RWPE2 (cell line): ENCODE data around the gene ARFIP2.

Source experiments
- ATAC-seq: fragments of 200-7000 bp; cut with Tn5 transposase; 3 replicates; pipeline ENCODE4 v1.9.1; 2021; ENCODE audit warnings: low read depth
- DNase-seq: peaks from one replicate; pipeline ENCODE4 v3.0.0-alpha.2; 2020; ENCODE audit warnings: low spot score
- H3K27ac ChIP-seq: fragments of 450-650 bp; 2 replicates; pipeline ENCODE4 v1.5.1; 2017; ENCODE audit warnings: mild to moderate bottlenecking; ENCODE audit not compliant: poor library complexity, severe bottlenecking
- H3K27me3 ChIP-seq: fragments of 250-450 bp; sonication (Bioruptor Pico); 2 replicates; pipeline ENCODE4 v1.5.1; 2021; ENCODE audit warnings: mild to moderate bottlenecking, moderate library complexity; ENCODE audit not compliant: insufficient read depth, poor library complexity, severe bottlenecking
- H3K36me3 ChIP-seq: fragments of 250-450 bp; sonication (Bioruptor Pico); 2 replicates; pipeline ENCODE4 v1.5.1; 2020; ENCODE audit warnings: low read depth, mild to moderate bottlenecking, moderate library complexity
- H3K4me1 ChIP-seq: fragments of 250-450 bp; sonication (Bioruptor Pico); 2 replicates; pipeline ENCODE4 v1.5.1; 2021; ENCODE audit warnings: mild to moderate bottlenecking, moderate library complexity; ENCODE audit not compliant: insufficient read depth, poor library complexity, severe bottlenecking
- H3K4me3 ChIP-seq: fragments of 250-450 bp; sonication (Bioruptor Pico); 2 replicates; pipeline ENCODE4 v1.5.1; 2021; ENCODE audit warnings: mild to moderate bottlenecking, moderate library complexity; ENCODE audit not compliant: severe bottlenecking
- H3K9me3 ChIP-seq: fragments of 250-450 bp; sonication (Bioruptor Pico); 2 replicates; pipeline ENCODE4 v1.5.1; 2021; ENCODE audit warnings: mild to moderate bottlenecking, moderate library complexity; ENCODE audit not compliant: severe bottlenecking
- TF ChIP-seq, protein P1 (sequence below): fragments of 450-650 bp; IDR thresholded peaks from one replicate; pipeline ENCODE4 v1.5.1; 2017; ENCODE audit warnings: mild to moderate bottlenecking, moderate library complexity; ENCODE audit not compliant: poor library complexity, severe bottlenecking

ARFIP2 gene, protein sequence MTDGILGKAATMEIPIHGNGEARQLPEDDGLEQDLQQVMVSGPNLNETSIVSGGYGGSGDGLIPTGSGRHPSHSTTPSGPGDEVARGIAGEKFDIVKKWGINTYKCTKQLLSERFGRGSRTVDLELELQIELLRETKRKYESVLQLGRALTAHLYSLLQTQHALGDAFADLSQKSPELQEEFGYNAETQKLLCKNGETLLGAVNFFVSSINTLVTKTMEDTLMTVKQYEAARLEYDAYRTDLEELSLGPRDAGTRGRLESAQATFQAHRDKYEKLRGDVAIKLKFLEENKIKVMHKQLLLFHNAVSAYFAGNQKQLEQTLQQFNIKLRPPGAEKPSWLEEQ

DNA sequence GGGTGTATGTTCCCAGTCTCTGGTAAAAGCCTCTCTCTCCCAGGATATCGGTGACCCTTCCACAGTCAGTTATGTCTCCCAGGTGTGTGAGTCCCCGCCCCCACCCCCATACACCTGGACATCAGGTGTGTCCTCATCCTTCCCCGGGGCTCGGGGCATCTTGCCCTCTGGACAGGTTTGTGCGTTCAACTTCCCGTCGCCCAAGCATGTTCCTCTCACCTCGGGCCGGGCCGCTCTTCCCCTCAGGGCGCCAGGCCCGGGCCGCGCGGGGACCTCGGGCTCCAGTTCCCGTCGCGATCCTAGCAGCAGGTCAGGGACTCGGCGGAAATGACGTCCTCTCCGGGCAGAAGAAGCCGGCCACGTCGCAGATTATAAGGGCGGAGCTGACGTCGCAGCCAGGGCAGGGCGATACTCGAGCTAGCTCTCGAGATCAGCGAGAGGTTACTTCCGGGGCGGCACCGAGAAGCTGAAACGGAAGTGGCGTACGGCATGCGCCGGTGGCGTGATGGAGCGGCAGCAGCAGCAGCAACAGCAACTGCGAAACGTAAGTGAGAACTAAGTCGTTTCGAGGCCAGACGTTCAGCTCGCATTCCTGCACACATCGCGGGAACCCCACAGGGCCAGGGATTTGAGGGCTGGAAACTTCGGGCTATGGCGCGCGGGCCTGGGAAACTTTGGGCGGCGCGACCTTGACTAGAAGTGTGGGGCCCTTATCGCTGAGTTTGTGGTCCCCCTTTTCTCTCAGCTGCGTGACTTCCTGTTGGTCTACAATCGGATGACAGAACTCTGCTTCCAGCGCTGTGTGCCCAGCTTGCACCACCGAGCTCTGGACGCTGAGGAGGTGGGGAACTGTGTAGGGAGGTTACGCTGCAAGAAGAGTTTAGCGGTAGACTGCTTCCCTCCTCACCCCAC, at the start of gene ARFIP2, which contains the start of gene TIMM10B:
ARFIP2 (minus strand) TSS at position 320 of the 912 bp plus-strand sequence. CDS start 910 bp downstream, outside the sequence.
TIMM10B (plus strand) TSS at position 490 of the 912 bp plus-strand sequence; CDS start at position 506, 16 bp downstream.
- H3K27me3 ChIP-seq = no peaks in the 10 kb centered on the region
- peaks cover 6% of the 10 kb centered on the region for H3K4me1 ChIP-seq
- H3K9me3 ChIP-seq = no peaks in the 10 kb centered on the region
- peak within 1 kb of the TSS; percentile 61 for H3K27ac ChIP-seq
- TF ChIP-seq, protein P1, sequence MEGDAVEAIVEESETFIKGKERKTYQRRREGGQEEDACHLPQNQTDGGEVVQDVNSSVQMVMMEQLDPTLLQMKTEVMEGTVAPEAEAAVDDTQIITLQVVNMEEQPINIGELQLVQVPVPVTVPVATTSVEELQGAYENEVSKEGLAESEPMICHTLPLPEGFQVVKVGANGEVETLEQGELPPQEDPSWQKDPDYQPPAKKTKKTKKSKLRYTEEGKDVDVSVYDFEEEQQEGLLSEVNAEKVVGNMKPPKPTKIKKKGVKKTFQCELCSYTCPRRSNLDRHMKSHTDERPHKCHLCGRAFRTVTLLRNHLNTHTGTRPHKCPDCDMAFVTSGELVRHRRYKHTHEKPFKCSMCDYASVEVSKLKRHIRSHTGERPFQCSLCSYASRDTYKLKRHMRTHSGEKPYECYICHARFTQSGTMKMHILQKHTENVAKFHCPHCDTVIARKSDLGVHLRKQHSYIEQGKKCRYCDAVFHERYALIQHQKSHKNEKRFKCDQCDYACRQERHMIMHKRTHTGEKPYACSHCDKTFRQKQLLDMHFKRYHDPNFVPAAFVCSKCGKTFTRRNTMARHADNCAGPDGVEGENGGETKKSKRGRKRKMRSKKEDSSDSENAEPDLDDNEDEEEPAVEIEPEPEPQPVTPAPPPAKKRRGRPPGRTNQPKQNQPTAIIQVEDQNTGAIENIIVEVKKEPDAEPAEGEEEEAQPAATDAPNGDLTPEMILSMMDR = no peak
- H3K36me3 ChIP-seq = peaks cover 80% of the 10 kb centered on the region
- peak within 1 kb of the TSS; percentile 63 for H3K4me3 ChIP-seq
- DNase-seq = peak; percentile 98
- peak; percentile 95 for ATAC-seq

DNA sequence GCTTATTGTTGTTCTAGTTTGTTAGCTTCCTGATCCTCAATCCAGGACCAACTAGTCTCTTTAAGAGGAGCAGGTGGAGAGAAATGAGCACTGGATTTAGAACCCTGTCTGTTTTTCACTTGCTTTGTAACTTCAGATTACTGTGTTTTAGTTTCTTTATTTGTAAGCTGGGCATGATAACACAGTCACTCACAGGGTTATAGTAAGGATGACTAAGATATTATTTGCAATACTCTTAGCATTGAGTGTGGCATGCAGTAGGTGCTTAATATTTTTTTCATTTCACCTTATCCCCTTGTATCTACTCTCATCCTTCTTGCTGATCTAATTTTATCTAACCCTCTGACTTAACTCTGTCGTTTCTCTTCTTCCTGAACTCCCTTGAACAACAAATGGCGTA, 49.7 kb upstream of the ARFIP2 start:
- H3K4me1 ChIP-seq = no peaks in the 10 kb centered on the region
- no peak overlapping the region for H3K27ac ChIP-seq
- no peak for DNase-seq
- 0 out of 2 replicates have a peak, but pooled peaks cover 2% of the 10 kb centered on the region for H3K36me3 ChIP-seq
- ATAC-seq = no peak
- TF ChIP-seq, protein P1 = no peak
- no peaks in the 10 kb centered on the region for H3K9me3 ChIP-seq
- no peaks in the 10 kb centered on the region for H3K27me3 ChIP-seq
- H3K4me3 ChIP-seq = no peak overlapping the region

DNA sequence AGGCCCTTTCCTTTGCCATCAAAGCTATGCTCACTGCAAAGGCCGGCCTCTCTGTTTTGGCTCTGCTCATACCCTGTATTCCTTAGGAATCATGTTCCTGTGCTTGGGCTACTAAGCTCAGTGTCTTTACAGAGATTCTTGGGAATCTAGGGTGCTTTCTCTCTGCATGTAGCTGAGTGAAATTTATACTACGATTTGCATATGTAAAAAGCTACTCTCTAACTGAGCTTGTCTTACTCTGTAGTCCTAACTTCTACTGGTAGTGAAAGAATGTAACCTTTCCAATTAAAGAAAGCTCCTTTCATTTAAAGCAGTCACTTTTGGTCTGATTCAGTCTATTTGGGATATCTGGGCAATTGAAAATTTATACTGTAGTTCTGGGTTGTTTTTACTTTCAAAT, 48.1 kb upstream of the ARFIP2 start:
- no peak overlapping the region for H3K27ac ChIP-seq
- TF ChIP-seq, protein P1 = no peak
- ATAC-seq = no peak
- no peaks in the 10 kb centered on the region for H3K27me3 ChIP-seq
- H3K4me1 ChIP-seq = no peaks in the 10 kb centered on the region
- DNase-seq = no peak
- no peaks in the 10 kb centered on the region for H3K9me3 ChIP-seq
- H3K36me3 ChIP-seq = 0 out of 2 replicates have a peak, but pooled peaks cover 2% of the 10 kb centered on the region
- H3K4me3 ChIP-seq = no peak overlapping the region

DNA sequence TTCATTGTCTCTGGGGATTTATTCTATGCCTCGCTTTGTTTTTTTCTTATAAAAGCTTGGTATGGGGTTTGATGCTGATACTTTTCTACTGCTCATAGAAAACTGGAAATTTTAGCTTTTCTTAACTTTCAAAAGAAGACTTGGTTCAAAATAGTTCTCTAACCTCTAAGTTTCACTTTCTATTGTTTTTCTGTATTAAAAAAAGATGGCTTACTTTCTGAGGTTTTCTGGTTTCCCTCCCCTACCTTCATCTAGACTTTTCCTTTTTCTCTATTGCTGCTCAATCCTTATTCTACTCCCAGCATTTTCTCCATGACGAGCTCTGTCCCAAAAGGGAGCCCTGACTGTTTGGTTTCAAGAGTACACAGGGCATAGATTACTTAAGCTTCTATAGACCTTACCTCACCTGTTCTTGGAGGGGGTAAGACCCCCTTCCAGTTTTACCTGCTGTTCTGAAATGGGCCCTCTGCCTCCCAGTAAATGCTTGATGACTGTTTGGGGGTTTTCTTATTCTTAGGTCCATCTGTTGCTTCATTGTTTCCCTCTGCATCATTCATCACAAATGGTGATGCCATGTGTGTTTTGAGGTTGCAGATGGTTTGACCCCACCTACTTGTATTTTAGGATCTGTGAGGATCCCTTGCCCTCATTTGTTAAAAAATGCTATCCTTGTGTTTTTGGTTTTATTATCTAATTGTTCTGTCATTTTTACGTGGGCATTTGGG, 45.4 kb upstream of the ARFIP2 start:
- Histone ChIP-seq H3K4me3 (no peak overlapping the region), H3K9me3 (no peaks in the 10 kb centered on the region), H3K36me3 (0 out of 2 replicates have a peak, but pooled peaks cover 2% of the 10 kb centered on the region), H3K4me1 (peaks cover 6% of the 10 kb centered on the region), H3K27me3 (no peaks in the 10 kb centered on the region), H3K27ac (no peak overlapping the region)
- DNase-seq (no peak), ATAC-seq (no peak)
- TF ChIP-seq, protein P1 = no peak
